Neuron (in vitro differentiated cells): ENCODE data around the gene MYO5B.
"Not testable (repeated sequence)": the region's sequence is repeated elsewhere in the genome, so short reads cannot be mapped to it uniquely, and the experiment has no call there.

Source experiments
- H2AFZ ChIP-seq: one replicate; pipeline ENCODE4 v1.6.1; 2013; ENCODE audit warnings: low read depth, mild to moderate bottlenecking, inconsistent platforms, low read length, moderate library complexity
- H3K27me3 ChIP-seq: one replicate; pipeline ENCODE4 v1.6.1; 2013; ENCODE audit warnings: low read length; ENCODE audit not compliant: insufficient read depth
- H3K36me3 ChIP-seq: one replicate; pipeline ENCODE4 v1.6.1; 2013; ENCODE audit warnings: low read length; ENCODE audit not compliant: insufficient read depth
- H3K4me1 ChIP-seq: one replicate; pipeline ENCODE4 v1.6.1; 2013; ENCODE audit warnings: low read length; ENCODE audit not compliant: insufficient read depth
- H3K4me3 ChIP-seq: 2 replicates; pipeline ENCODE4 v1.5.1; 2013; ENCODE audit warnings: mild to moderate bottlenecking, low read length, moderate library complexity
- H3K9me3 ChIP-seq: one replicate; pipeline ENCODE4 v1.6.1; 2013; ENCODE audit warnings: low read length

MYO5B gene

DNA sequence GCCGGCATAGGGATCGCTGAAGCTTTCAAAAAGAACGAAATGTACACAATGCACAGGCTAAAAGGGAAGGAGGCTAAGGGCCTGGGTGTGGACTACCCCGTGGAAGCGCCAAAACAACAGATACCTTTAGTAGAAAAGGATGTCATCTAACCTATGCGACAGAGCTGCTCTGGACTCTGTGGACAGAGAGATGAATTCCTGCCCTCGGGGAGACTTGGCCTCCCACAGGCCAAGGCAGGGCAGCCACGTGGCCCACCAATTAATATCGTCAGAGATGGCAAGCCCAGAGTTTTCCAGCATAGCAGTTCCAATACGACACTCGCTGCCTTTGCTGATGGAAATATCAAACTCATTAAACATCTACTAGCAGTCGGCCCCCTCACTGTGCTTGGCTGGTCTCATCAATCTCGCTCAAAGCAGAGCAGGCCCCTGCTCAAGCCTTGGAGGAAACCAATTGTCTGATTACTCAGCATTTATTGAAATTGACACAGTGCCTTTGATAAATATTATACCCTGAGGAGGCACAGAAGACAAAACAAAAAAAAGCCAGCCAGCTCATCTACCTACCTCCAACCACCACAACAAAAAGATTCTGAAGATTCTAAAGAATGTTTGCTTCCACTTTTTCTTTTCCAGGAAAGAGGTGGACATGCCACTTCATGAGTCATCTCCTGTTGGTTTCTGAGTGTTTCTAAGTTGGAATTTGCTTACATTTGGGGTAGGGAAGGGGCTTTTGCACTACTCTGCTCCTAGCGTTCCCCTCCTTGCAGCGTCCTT lies 302.6 kb downstream of the MYO5B start:
- no peaks in the 10 kb centered on the region for H3K4me1 ChIP-seq
- H2AFZ ChIP-seq = no peak overlapping the region
- no peaks in the 10 kb centered on the region for H3K36me3 ChIP-seq
- no peaks in the 10 kb centered on the region for H3K9me3 ChIP-seq
- H3K4me3 ChIP-seq = no peak overlapping the region
- no peaks in the 10 kb centered on the region for H3K27me3 ChIP-seq

- no peak overlapping the region for H3K4me3 ChIP-seq
- no peaks in the 10 kb centered on the region for H3K4me1 ChIP-seq
- no peak overlapping the region for H2AFZ ChIP-seq
Measured at GRCh38 chr18:49890041-49890440, 304.9 kb downstream of the MYO5B start.

GRCh38 chr18:49889552-49889951 lies 305.4 kb downstream of the MYO5B start:
- H3K4me3 ChIP-seq, H2AFZ ChIP-seq, H3K36me3 ChIP-seq, H3K4me1 ChIP-seq, H3K9me3 ChIP-seq, H3K27me3 ChIP-seq: not testable (repeated sequence)

More at GRCh38 chr18:49890041-49890440, 304.9 kb downstream of the MYO5B start:
- Histone ChIP-seq H3K9me3 (no peaks in the 10 kb centered on the region), H3K27me3 (no peaks in the 10 kb centered on the region), H3K36me3 (no peaks in the 10 kb centered on the region)

DNA sequence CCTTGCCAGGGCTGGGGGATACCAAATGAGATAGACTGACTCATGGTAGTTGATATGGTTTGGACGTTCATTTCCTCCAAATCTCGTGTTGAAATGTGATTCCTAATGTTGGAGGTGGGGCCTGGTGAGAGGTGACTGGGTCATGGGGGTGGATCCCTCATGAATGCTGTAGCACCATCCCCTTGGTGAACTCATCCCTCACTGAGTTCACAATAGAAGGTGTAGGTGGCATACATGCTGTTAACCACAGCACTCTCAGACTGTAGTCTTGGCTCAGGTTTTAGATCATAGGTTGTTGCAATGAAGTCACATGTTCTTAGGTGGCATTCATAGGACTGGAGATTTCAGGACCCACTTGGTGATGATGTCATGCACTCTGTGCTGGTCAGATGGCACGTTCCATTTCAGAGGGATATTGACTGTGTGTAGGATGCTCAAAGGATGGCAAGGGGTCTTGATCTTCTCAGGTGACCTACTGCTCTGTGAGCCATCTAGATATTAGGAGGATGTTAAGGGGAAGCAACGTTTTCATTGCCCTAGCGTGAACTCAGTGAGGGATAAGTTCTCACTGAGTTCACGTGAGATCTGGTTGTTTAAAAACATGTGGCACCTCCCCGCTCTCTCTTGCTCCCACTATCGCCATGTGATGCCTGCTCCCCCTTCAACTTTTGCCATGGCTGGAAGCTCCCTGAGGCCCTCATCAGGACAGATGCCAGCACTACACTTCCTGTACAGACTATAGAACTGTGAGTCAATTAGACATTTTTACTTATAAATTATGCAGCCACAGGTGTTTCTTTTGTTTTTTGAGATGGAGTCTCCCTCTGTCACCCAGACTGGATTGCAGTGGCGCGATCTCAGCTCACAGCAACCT lies 307.8 kb downstream of the MYO5B start:
- Histone ChIP-seq H2AFZ (no peak overlapping the region), H3K36me3 (no peaks in the 10 kb centered on the region), H3K4me3 (no peak overlapping the region), H3K27me3 (no peaks in the 10 kb centered on the region), H3K9me3 (no peaks in the 10 kb centered on the region), H3K4me1 (no peaks in the 10 kb centered on the region)

- H2AFZ ChIP-seq = no peak overlapping the region
Measured at GRCh38 chr18:49884959-49885358, 310.0 kb downstream of the MYO5B start.

DNA sequence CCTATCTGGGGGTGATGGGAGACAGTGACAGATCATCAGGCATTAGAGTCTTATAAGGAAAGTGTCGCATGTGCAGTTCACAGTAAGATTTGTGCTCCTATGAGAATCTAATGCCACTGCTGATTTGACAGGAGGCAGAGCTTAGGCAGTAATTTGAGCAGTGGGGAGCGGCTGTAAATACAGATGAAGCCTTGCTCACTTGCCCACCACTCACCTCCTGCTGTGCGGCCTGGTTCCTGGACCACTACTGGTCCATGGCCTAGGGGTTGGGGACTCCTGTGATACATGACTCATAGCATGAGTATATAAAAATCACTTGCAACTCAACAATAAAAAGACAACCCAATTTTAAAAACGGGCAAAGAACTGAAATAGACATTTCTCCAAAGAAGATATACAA lies 310.5 kb downstream of the MYO5B start:
- no peaks in the 10 kb centered on the region for H3K27me3 ChIP-seq
- H3K36me3 ChIP-seq = no peaks in the 10 kb centered on the region
- H3K4me1 ChIP-seq = no peaks in the 10 kb centered on the region
- no peaks in the 10 kb centered on the region for H3K9me3 ChIP-seq
- H2AFZ ChIP-seq = no peak overlapping the region
- no peak overlapping the region for H3K4me3 ChIP-seq

More at GRCh38 chr18:49884959-49885358, 310.0 kb downstream of the MYO5B start:
- H3K9me3 ChIP-seq = no peaks in the 10 kb centered on the region
- H3K27me3 ChIP-seq = no peaks in the 10 kb centered on the region
- no peaks in the 10 kb centered on the region for H3K4me1 ChIP-seq
- no peaks in the 10 kb centered on the region for H3K36me3 ChIP-seq
- H3K4me3 ChIP-seq = no peak overlapping the region

- Histone ChIP-seq H2AFZ (no peak overlapping the region), H3K36me3 (no peaks in the 10 kb centered on the region), H3K27me3 (no peaks in the 10 kb centered on the region), H3K9me3 (no peaks in the 10 kb centered on the region), H3K4me3 (no peak overlapping the region), H3K4me1 (no peaks in the 10 kb centered on the region)
Measured at GRCh38 chr18:49880661-49881060, 314.3 kb downstream of the MYO5B start.

GRCh38 chr18:49879271-49879580 lies 315.7 kb downstream of the MYO5B start:
- H3K36me3 ChIP-seq = no peaks in the 10 kb centered on the region
- no peaks in the 10 kb centered on the region for H3K9me3 ChIP-seq
- no peaks in the 10 kb centered on the region for H3K4me1 ChIP-seq
- H3K27me3 ChIP-seq = no peaks in the 10 kb centered on the region
- no peak overlapping the region for H2AFZ ChIP-seq
- no peak overlapping the region for H3K4me3 ChIP-seq

GRCh38 chr18:49878567-49879270 lies 316.2 kb downstream of the MYO5B start:
- Histone ChIP-seq H3K36me3 (no peaks in the 10 kb centered on the region), H2AFZ (no peak overlapping the region), H3K4me3 (no peak overlapping the region), H3K4me1 (no peaks in the 10 kb centered on the region), H3K9me3 (no peaks in the 10 kb centered on the region), H3K27me3 (no peaks in the 10 kb centered on the region)

DNA sequence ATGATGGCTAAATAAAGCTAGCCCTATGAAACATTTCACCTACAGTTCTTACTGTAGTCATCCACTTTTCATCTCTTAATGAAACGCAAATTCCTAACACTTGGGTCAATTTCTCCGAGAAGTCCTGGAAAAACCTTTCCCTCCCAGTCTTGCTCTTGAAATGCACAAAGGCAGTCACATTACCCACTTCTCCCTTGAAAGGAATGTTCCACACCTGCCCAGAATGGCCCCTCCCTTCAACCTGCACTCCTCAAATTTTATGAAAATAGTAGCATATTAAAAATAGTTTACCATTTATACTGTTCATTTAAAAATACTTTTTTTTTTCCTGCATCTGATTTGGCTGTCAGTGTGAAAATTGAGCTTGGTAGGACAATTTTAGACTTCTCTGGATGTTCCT lies 316.9 kb downstream of the MYO5B start:
- no peak overlapping the region for H3K4me3 ChIP-seq
- H3K9me3 ChIP-seq = no peaks in the 10 kb centered on the region
- H3K4me1 ChIP-seq = no peaks in the 10 kb centered on the region
- no peaks in the 10 kb centered on the region for H3K27me3 ChIP-seq
- no peak overlapping the region for H2AFZ ChIP-seq
- H3K36me3 ChIP-seq = no peaks in the 10 kb centered on the region

DNA sequence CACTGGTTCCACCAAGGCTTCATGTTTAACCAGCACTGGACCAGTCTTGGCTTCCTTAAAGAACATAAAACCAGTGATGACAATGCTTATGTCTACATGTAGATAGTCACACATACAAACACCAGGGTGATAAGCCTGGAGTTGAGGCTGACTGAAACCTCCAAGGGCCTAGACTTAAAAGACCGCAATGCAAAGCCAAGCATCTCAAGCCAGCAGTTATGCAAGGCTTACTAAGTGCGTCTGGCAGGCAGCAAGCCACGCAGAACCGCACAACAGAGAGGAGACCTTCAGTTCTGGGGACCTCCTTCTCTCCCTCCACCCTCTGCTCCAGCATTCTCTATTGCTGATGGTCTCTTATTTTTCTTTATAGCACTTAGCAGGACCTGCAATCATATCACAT lies 318.4 kb downstream of the MYO5B start:
- Histone ChIP-seq H3K36me3 (no peaks in the 10 kb centered on the region), H2AFZ (no peak overlapping the region), H3K4me1 (no peaks in the 10 kb centered on the region), H3K4me3 (no peak overlapping the region), H3K27me3 (no peaks in the 10 kb centered on the region), H3K9me3 (no peaks in the 10 kb centered on the region)

- no peak overlapping the region for H3K4me3 ChIP-seq
- H3K4me1 ChIP-seq = no peaks in the 10 kb centered on the region
- H2AFZ ChIP-seq = no peak overlapping the region
- H3K36me3 ChIP-seq = no peaks in the 10 kb centered on the region
- H3K9me3 ChIP-seq = no peaks in the 10 kb centered on the region
- H3K27me3 ChIP-seq = no peaks in the 10 kb centered on the region
Measured at GRCh38 chr18:49875783-49876182, 319.2 kb downstream of the MYO5B start.

GRCh38 chr18:49875155-49875554 lies 319.8 kb downstream of the MYO5B start:
- no peaks in the 10 kb centered on the region for H3K27me3 ChIP-seq
- H3K4me1 ChIP-seq = no peaks in the 10 kb centered on the region
- H3K4me3 ChIP-seq = no peak overlapping the region
- H3K36me3 ChIP-seq = no peaks in the 10 kb centered on the region
- no peaks in the 10 kb centered on the region for H3K9me3 ChIP-seq
- H2AFZ ChIP-seq = no peak overlapping the region
